Measurements from ENCODE around the gene PTTG2. TPM values are rescaled to one million over a fixed set of nuclear protein-coding genes. Genes with fewer than 3 reads are reported as not detected.

Gene PTTG2
- total RNA-seq, 3 donors from 2014 or later (not counting 1 experiment from before 2014, with no cell fraction given) = 0.82 to 1.5 (median 1.2) TPM

GRCh38 chr4:37985730-37986275, 25.6 kb downstream of the PTTG2 start:
- no peak for TF ChIP-seq CTCF (IDR thresholded peaks at IDR 0.05)
- intact Hi-C loops (cut with micrococcal nuclease) = no loop called here
- Mint-ChIP-seq H3K36me3 (no peaks in the 10 kb centered on the region), H3K27me3 (ENCODE audit: low read depth in 2 of 2) (no peaks in the 10 kb centered on the region), H3K27ac (no peak overlapping the region), H3K9me3 (no peaks in the 10 kb centered on the region), H3K4me1 (peaks cover 15 to 27% of the 10 kb centered on the region in 2 donors), H3K4me3 (no peak overlapping the region)
- no peak overlapping the region for H3K27ac ChIP-seq (ENCODE audit: low read length)
- DNase-seq (no peak), ATAC-seq (no peak)
- WGBS (ENCODE audit: insufficient coverage) = 91% methylated on average over 3 of the region's 3 CpGs
- no peaks in the 10 kb centered on the region for H3K9me3 ChIP-seq (ENCODE audit: control insufficient read depth, insufficient read depth, low read length)
- peaks cover 9% of the 10 kb centered on the region for H3K4me1 ChIP-seq (ENCODE audit: control insufficient read depth, insufficient read depth, low read length)
- no peak overlapping the region for H3K4me3 ChIP-seq (ENCODE audit: low read length)
- H3K27me3 ChIP-seq (ENCODE audit: control insufficient read depth, insufficient read depth, low read length) = no peaks in the 10 kb centered on the region
- peaks cover 4% of the 10 kb centered on the region for H3K36me3 ChIP-seq (ENCODE audit: control insufficient read depth, insufficient read depth, low read length)

- Histone ChIP-seq H3K4me3 (ENCODE audit: low read length) (no peak overlapping the region), H3K27ac (ENCODE audit: low read length) (no peak overlapping the region), H3K36me3 (ENCODE audit: control insufficient read depth, insufficient read depth, low read length) (peaks cover 4% of the 10 kb centered on the region), H3K27me3 (ENCODE audit: control insufficient read depth, insufficient read depth, low read length) (no peaks in the 10 kb centered on the region), H3K4me1 (ENCODE audit: control insufficient read depth, insufficient read depth, low read length) (no peaks in the 10 kb centered on the region), H3K9me3 (ENCODE audit: control insufficient read depth, insufficient read depth, low read length) (no peaks in the 10 kb centered on the region)
- no peaks in the 10 kb centered on the region for H3K9me3 Mint-ChIP-seq
- DNase-seq (no peak), ATAC-seq (no peak)
- TF ChIP-seq CTCF (IDR thresholded peaks at IDR 0.05) = no peak
- intact Hi-C loops (cut with micrococcal nuclease) = no loop called here
- H3K27me3 Mint-ChIP-seq (ENCODE audit: low read depth in 2 of 2) = no peaks in the 10 kb centered on the region
- H3K36me3 Mint-ChIP-seq = no peaks in the 10 kb centered on the region
- 95% methylated on average over 5 of the region's 5 CpGs for WGBS (ENCODE audit: insufficient coverage)
- no peak overlapping the region for H3K27ac Mint-ChIP-seq
- no peak overlapping the region for H3K4me3 Mint-ChIP-seq
- peaks cover 8 to 16% of the 10 kb centered on the region in 2 donors for H3K4me1 Mint-ChIP-seq
These were observed 28.5 kb downstream of the PTTG2 start for GRCh38 chr4:37988670-37989069.

GRCh38 chr4:37989398-37990260, 29.4 kb downstream of the PTTG2 start:
- Histone ChIP-seq H3K36me3 (ENCODE audit: control insufficient read depth, insufficient read depth, low read length) (peaks cover 4% of the 10 kb centered on the region), H3K4me1 (ENCODE audit: control insufficient read depth, insufficient read depth, low read length) (peaks cover 5% of the 10 kb centered on the region), H3K9me3 (ENCODE audit: control insufficient read depth, insufficient read depth, low read length) (no peaks in the 10 kb centered on the region), H3K27ac (ENCODE audit: low read length) (peak overlapping the region; percentile 8), H3K4me3 (ENCODE audit: low read length) (no peak overlapping the region), H3K27me3 (ENCODE audit: control insufficient read depth, insufficient read depth, low read length) (no peaks in the 10 kb centered on the region)
- peak overlapping the region in 1 of 2 donors; percentile 51 for H3K27ac Mint-ChIP-seq
- TF ChIP-seq CTCF (IDR thresholded peaks at IDR 0.05) = no peak
- DNase-seq (no peak), ATAC-seq (no peak)
- intact Hi-C loops (cut with micrococcal nuclease) = no loop called here
- 67% methylated on average over 8 of the region's 8 CpGs for WGBS (ENCODE audit: insufficient coverage)
- peaks cover 13 to 18% of the 10 kb centered on the region in 2 donors for H3K4me1 Mint-ChIP-seq
- H3K9me3 Mint-ChIP-seq = no peaks in the 10 kb centered on the region
- no peaks in the 10 kb centered on the region for H3K27me3 Mint-ChIP-seq (ENCODE audit: low read depth in 2 of 2)
- no peak overlapping the region for H3K4me3 Mint-ChIP-seq
- no peaks in the 10 kb centered on the region for H3K36me3 Mint-ChIP-seq
